Type B pancreatic cell (in vitro differentiated cells): Measurements from ENCODE around the gene DAAM2. TPM values are rescaled to one million over a fixed set of nuclear protein-coding genes. Genes with fewer than 3 reads are reported as not detected.

Experiments used
- DNase-seq: peaks from one replicate; pipeline ENCODE4 v3.0.0; 2021; ENCODE audit warnings: mixed read lengths; ENCODE audit not compliant: unreplicated experiment; ENCODE audit errors: extremely low spot score
- H3K27ac Mint-ChIP-seq: 2 replicates; pipeline ENCODE4 v1.8.0; 2021; ENCODE audit warnings: mild to moderate bottlenecking, mixed read lengths
- H3K27me3 Mint-ChIP-seq: 2 replicates; pipeline ENCODE4 v1.8.0; 2021; ENCODE audit warnings: mixed read lengths
- H3K36me3 Mint-ChIP-seq: 2 replicates; pipeline ENCODE4 v1.8.0; 2021; ENCODE audit warnings: mixed read lengths
- H3K4me1 Mint-ChIP-seq: one replicate; pipeline ENCODE4 v1.8.0; 2021; ENCODE audit warnings: mixed read lengths; ENCODE audit not compliant: unreplicated experiment
- H3K4me3 Mint-ChIP-seq: 2 replicates; pipeline ENCODE4 v1.8.0; 2021; ENCODE audit warnings: mild to moderate bottlenecking, mixed read lengths
- H3K9me3 Mint-ChIP-seq: 2 replicates; pipeline ENCODE4 v1.8.0; 2021; ENCODE audit warnings: mixed read lengths
- total RNA-seq: library from RNA; stranded (reverse); gene quantifications from 2 replicates; pipeline ENCODE4 v1.2.1, GENCODE V29; 2021; ENCODE audit warnings: low replicate concordance
- TF ChIP-seq, protein P1 (sequence below): fragments of 200-600 bp; sonication (generic); conservative IDR thresholded peaks from 2 replicates; pipeline ENCODE4 v1.5.0; 2021; ENCODE audit warnings: antibody characterized with exemption, mild to moderate bottlenecking

The DAAM2 gene
- total RNA-seq, 1 donor from 2014 or later = 22.6 TPM

- H3K36me3 Mint-ChIP-seq = peaks cover 13% of the 10 kb centered on the region
- no peaks in the 10 kb centered on the region for H3K27me3 Mint-ChIP-seq
- H3K9me3 Mint-ChIP-seq = no peaks in the 10 kb centered on the region
- no peak for DNase-seq
- TF ChIP-seq, protein P1, sequence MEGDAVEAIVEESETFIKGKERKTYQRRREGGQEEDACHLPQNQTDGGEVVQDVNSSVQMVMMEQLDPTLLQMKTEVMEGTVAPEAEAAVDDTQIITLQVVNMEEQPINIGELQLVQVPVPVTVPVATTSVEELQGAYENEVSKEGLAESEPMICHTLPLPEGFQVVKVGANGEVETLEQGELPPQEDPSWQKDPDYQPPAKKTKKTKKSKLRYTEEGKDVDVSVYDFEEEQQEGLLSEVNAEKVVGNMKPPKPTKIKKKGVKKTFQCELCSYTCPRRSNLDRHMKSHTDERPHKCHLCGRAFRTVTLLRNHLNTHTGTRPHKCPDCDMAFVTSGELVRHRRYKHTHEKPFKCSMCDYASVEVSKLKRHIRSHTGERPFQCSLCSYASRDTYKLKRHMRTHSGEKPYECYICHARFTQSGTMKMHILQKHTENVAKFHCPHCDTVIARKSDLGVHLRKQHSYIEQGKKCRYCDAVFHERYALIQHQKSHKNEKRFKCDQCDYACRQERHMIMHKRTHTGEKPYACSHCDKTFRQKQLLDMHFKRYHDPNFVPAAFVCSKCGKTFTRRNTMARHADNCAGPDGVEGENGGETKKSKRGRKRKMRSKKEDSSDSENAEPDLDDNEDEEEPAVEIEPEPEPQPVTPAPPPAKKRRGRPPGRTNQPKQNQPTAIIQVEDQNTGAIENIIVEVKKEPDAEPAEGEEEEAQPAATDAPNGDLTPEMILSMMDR = no peak
- no peak overlapping the region for H3K4me3 Mint-ChIP-seq
- H3K27ac Mint-ChIP-seq = no peak overlapping the region
- peaks cover 8% of the 10 kb centered on the region for H3K4me1 Mint-ChIP-seq
Measured at GRCh38 chr6:39867592-39867991, 75.4 kb downstream of the DAAM2 start.

DNA sequence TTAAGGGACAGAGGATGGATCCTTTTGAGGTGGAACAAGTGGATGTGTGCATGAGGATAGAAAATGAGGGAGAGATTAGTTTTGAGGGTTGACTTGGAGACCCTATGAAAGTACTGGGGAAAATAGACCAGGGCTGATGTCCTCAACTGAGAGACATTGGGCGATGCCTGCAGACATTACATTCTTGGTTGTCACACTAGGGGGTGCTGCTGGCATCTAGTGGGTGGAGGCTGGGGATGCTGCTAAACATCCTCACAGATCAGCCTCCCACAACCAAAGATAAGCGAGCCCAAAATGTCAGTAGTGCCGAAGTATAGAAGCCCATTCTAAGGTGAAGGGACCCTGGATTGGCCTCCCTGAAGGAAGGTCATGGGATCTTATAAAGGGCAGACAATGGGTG is 78.8 kb downstream of the DAAM2 start:
- Mint-ChIP-seq H3K36me3 (peaks cover 27% of the 10 kb centered on the region), H3K9me3 (no peaks in the 10 kb centered on the region), H3K4me3 (no peak overlapping the region), H3K4me1 (no peaks in the 10 kb centered on the region), H3K27me3 (no peaks in the 10 kb centered on the region), H3K27ac (no peak overlapping the region)
- TF ChIP-seq, protein P1 = no peak
- DNase-seq = no peak

GRCh38 chr6:39873439-39873838 is 81.3 kb downstream of the DAAM2 start:
- DNase-seq = no peak
- Mint-ChIP-seq H3K4me3 (no peak overlapping the region), H3K36me3 (peaks cover 26% of the 10 kb centered on the region), H3K4me1 (no peaks in the 10 kb centered on the region), H3K9me3 (no peaks in the 10 kb centered on the region), H3K27ac (no peak overlapping the region), H3K27me3 (no peaks in the 10 kb centered on the region)
- TF ChIP-seq, protein P1 = no peak

GRCh38 chr6:39876111-39876510 is 83.9 kb downstream of the DAAM2 start:
- no peaks in the 10 kb centered on the region for H3K4me1 Mint-ChIP-seq
- H3K9me3 Mint-ChIP-seq = no peaks in the 10 kb centered on the region
- TF ChIP-seq, protein P1 = no peak
- no peak overlapping the region for H3K27ac Mint-ChIP-seq
- no peak overlapping the region for H3K4me3 Mint-ChIP-seq
- no peaks in the 10 kb centered on the region for H3K27me3 Mint-ChIP-seq
- DNase-seq = no peak
- peaks cover 26% of the 10 kb centered on the region for H3K36me3 Mint-ChIP-seq

DNA sequence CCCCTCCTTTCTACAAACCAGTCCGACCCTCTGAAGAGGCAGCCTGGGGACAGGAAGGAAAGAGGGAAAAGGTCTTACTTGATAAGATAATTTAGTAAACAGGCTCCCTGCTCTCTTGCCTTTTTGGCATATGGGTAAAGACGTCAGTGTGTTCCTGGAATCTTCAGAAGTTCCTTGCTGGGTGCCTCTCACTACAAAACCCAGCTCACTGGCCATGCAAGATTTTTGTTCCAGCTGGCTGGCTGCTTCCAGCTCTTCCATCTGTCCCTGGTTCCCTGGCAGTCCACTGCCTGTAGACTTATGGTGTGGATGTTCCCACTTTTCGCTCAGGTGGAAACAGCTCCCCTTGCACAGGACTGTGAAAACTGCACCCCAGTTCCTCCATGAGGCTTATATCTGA is 84.7 kb downstream of the DAAM2 start:
- TF ChIP-seq, protein P1 = no peak
- no peaks in the 10 kb centered on the region for H3K27me3 Mint-ChIP-seq
- no peaks in the 10 kb centered on the region for H3K4me1 Mint-ChIP-seq
- peaks cover 21% of the 10 kb centered on the region for H3K36me3 Mint-ChIP-seq
- no peak overlapping the region for H3K4me3 Mint-ChIP-seq
- no peaks in the 10 kb centered on the region for H3K9me3 Mint-ChIP-seq
- no peak overlapping the region for H3K27ac Mint-ChIP-seq
- DNase-seq = no peak

GRCh38 chr6:39879535-39879934 is 87.4 kb downstream of the DAAM2 start:
- DNase-seq = no peak
- no peak overlapping the region for H3K27ac Mint-ChIP-seq
- peaks cover 6% of the 10 kb centered on the region for H3K4me1 Mint-ChIP-seq
- no peaks in the 10 kb centered on the region for H3K9me3 Mint-ChIP-seq
- no peak overlapping the region for H3K4me3 Mint-ChIP-seq
- H3K36me3 Mint-ChIP-seq = peaks cover 22% of the 10 kb centered on the region
- no peaks in the 10 kb centered on the region for H3K27me3 Mint-ChIP-seq
- TF ChIP-seq, protein P1 = no peak
